DOHH2 (cell line): ENCODE results near the gene CBFA2T3.

Experiments
- H3F3A ChIP-seq: fragments of 200-600 bp; sonication (generic), shearing (Covaris generic); 2 replicates; pipeline ENCODE4 v1.6.0; 2016; ENCODE audit warnings: antibody characterized with exemption, mild to moderate bottlenecking; ENCODE audit not compliant: control insufficient read depth, insufficient read depth
- H3K27ac ChIP-seq: fragments of 200-600 bp; sonication (generic); 2 replicates; pipeline ENCODE4 v1.5.1; 2014; ENCODE audit warnings: low read depth, mild to moderate bottlenecking, low read length, moderate library complexity
- H3K27me3 ChIP-seq: fragments of 200-600 bp; sonication (generic); 2 replicates; pipeline ENCODE4 v1.6.1; 2014; ENCODE audit warnings: mild to moderate bottlenecking, low read length, mixed read lengths; ENCODE audit not compliant: control insufficient read depth
- H3K36me3 ChIP-seq: fragments of 200-600 bp; sonication (generic); 2 replicates; pipeline ENCODE4 v1.6.1; 2014; ENCODE audit warnings: mild to moderate bottlenecking, low read length, moderate library complexity, mixed read lengths; ENCODE audit not compliant: control insufficient read depth
- H3K4me1 ChIP-seq: fragments of 200-600 bp; sonication (generic); 2 replicates; pipeline ENCODE4 v1.6.1; 2014; ENCODE audit warnings: mild to moderate bottlenecking, low read length, mixed read lengths; ENCODE audit not compliant: control insufficient read depth
- H3K4me2 ChIP-seq: fragments of 200-600 bp; sonication (generic); 2 replicates; pipeline ENCODE4 v1.6.0; 2014; ENCODE audit warnings: mild to moderate bottlenecking, low read length, moderate library complexity
- H3K4me3 ChIP-seq: fragments of 200-600 bp; sonication (generic); 2 replicates; pipeline ENCODE4 v1.5.1; 2014; ENCODE audit warnings: mild to moderate bottlenecking, low read length, mixed read lengths
- H3K79me2 ChIP-seq: fragments of 200-600 bp; sonication (generic); 2 replicates; pipeline ENCODE4 v1.6.1; 2014; ENCODE audit warnings: mild to moderate bottlenecking, low read length, mixed read lengths; ENCODE audit not compliant: control insufficient read depth
- H3K9me2 ChIP-seq: fragments of 200-600 bp; sonication (generic); replicated peaks from 2 replicates; pipeline ENCODE4 v1.6.1; 2014; ENCODE audit warnings: mild to moderate bottlenecking, low read length, mixed read lengths; ENCODE audit not compliant: control insufficient read depth
- H3K9me3 ChIP-seq: fragments of 200-600 bp; sonication (generic); 2 replicates; pipeline ENCODE4 v1.6.1; 2014; ENCODE audit warnings: antibody characterized with exemption, low read length, mixed read lengths; ENCODE audit not compliant: control insufficient read depth, insufficient read depth
- H4K20me1 ChIP-seq: fragments of 200-600 bp; sonication (generic); 2 replicates; pipeline ENCODE4 v1.6.0; 2014; ENCODE audit warnings: low read depth, mild to moderate bottlenecking, antibody characterized with exemption, low read length, moderate library complexity; ENCODE audit not compliant: control insufficient read depth, insufficient read depth
- EZH2phosphoT487 ChIP-seq: fragments of 200-600 bp; sonication (generic); IDR thresholded peaks from 2 replicates; pipeline ENCODE4 v1.6.1; 2017; ENCODE audit warnings: borderline replicate concordance, mild to moderate bottlenecking, antibody characterized with exemption, low read length, moderate library complexity, mixed read lengths
- TF ChIP-seq, protein P1 (sequence below): fragments of 200-600 bp; sonication (generic); IDR thresholded peaks from one replicate; pipeline ENCODE4 v1.5.1; 2014; ENCODE audit warnings: antibody characterized with exemption, mild to moderate bottlenecking, low read depth, low read length; ENCODE audit not compliant: poor library complexity, severe bottlenecking

CBFA2T3 gene

DNA sequence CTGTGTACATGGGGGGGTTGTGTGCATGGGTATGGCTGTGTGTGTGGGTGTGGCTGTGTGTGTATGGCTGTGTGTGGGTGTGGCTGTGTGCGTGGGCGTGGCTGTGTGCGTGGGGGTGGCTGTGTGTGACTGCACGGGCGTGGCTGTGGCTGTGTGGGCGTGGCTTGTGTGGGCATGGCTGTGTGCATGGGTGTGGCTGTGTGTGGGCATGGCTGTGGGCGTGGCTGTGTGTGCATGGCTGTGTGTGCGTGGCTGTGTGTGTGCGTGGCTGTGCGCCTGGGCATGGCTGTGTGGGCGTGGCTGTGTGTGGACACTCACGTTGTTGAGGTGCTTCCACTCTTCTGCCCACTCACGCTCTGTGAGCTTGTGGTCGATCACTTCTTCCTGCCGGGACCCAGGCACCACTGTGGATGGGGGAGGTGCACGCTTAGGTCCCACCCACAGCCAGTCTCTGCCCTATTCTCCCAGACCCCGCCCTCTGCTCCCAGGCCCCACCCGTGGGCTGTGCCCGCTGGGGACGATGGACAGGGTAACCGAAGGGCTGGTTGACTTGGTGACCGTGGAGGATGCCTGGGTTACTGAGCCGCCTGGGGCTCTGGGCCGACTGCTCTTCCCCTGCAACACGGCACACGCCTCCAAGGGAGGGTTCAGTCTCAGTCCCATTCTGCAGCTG is 94.5 kb downstream of the CBFA2T3 start:
- H3K4me1 ChIP-seq, result no peaks in the 10 kb centered on the region
- H3K36me3 ChIP-seq, result peaks cover 82% of the 10 kb centered on the region
- H3K9me2 ChIP-seq, result no peaks in the 10 kb centered on the region
- no peak overlapping the region for H3K4me2 ChIP-seq
- no peaks in the 10 kb centered on the region for H3F3A ChIP-seq
- no peak for TF ChIP-seq EZH2phosphoT487
- TF ChIP-seq, protein P1, sequence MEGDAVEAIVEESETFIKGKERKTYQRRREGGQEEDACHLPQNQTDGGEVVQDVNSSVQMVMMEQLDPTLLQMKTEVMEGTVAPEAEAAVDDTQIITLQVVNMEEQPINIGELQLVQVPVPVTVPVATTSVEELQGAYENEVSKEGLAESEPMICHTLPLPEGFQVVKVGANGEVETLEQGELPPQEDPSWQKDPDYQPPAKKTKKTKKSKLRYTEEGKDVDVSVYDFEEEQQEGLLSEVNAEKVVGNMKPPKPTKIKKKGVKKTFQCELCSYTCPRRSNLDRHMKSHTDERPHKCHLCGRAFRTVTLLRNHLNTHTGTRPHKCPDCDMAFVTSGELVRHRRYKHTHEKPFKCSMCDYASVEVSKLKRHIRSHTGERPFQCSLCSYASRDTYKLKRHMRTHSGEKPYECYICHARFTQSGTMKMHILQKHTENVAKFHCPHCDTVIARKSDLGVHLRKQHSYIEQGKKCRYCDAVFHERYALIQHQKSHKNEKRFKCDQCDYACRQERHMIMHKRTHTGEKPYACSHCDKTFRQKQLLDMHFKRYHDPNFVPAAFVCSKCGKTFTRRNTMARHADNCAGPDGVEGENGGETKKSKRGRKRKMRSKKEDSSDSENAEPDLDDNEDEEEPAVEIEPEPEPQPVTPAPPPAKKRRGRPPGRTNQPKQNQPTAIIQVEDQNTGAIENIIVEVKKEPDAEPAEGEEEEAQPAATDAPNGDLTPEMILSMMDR, result no peak
- no peak overlapping the region for H3K27ac ChIP-seq
- H3K27me3 ChIP-seq, result no peaks in the 10 kb centered on the region
- H3K79me2 ChIP-seq, result no peaks in the 10 kb centered on the region
- no peaks in the 10 kb centered on the region for H4K20me1 ChIP-seq
- no peaks in the 10 kb centered on the region for H3K9me3 ChIP-seq
- H3K4me3 ChIP-seq, result no peak overlapping the region

DNA sequence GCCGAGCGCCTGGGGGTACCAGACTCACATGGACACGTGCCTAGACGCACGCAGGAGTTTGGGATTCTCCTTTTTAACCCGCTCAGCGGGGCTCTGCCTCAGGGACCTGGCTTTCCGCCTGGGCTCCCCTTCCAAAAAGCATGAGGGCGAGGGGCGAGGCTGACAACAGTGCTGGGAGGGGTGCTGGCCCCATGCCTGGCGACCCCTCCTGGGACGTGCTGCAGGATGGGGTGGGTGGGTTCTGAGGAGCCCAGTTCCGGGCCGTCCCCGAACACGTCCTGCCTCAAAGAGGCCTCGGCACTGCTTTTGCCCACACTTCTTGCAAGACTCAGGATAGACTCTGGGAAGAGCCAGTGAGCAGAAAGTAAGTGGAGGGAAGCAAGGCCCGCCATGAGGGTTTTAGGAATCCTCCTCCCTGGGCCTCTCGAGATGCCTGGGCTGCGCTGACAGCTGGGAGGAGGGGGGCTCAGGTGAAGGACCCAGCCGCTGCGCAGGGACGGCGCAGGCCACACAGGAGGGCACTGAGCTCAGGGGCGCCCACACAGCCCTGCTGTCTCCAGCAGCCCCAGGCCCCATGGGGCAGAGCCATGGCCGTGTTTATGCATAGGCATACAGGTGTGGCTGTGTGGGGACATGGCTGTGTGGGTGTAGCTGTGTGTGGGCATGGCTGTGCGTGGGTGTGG is 95.2 kb downstream of the CBFA2T3 start:
- no peaks in the 10 kb centered on the region for H3K9me3 ChIP-seq
- TF ChIP-seq EZH2phosphoT487, result no peak
- TF ChIP-seq, protein P1, result no peak
- H3K4me3 ChIP-seq, result no peak overlapping the region
- no peaks in the 10 kb centered on the region for H3K79me2 ChIP-seq
- H4K20me1 ChIP-seq, result no peaks in the 10 kb centered on the region
- no peak overlapping the region for H3K27ac ChIP-seq
- H3K27me3 ChIP-seq, result no peaks in the 10 kb centered on the region
- H3K9me2 ChIP-seq, result no peaks in the 10 kb centered on the region
- H3K36me3 ChIP-seq, result peaks cover 82% of the 10 kb centered on the region
- H3F3A ChIP-seq, result no peaks in the 10 kb centered on the region
- H3K4me1 ChIP-seq, result no peaks in the 10 kb centered on the region
- H3K4me2 ChIP-seq, result no peak overlapping the region

DNA sequence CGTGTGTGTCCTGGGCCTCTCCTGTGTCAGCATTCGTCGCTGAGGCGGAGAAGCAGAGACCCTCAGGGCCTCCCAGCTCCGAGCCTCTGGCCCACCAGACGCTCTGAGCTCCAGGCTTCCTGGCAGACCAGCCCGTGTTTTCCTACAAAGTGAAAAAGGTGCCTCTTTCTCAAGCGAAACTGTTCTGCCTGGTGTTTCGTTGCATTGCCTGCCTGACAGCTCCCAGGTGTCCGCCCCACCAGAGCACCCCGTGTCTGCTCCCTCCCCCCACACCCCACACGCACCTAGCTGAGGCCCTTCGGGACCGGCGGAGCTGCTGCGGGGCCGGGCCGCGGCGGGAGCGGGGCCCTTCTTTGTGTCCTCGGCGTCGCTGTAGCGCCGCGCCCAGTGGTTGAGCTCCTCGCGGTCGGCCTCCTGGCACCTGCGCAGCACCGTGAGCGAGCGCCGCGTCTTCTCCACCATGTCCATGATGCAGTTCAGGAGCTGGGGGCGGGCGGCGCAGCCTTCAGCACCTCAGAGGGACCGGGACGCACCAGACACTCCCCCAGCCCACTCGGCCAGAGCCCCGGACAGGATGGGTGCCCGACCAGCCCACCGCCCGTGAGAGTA is 95.9 kb downstream of the CBFA2T3 start:
- TF ChIP-seq EZH2phosphoT487, result no peak
- TF ChIP-seq, protein P1, result no peak
- Histone ChIP-seq H3K79me2 (no peaks in the 10 kb centered on the region), H4K20me1 (no peaks in the 10 kb centered on the region), H3K36me3 (peaks cover 84% of the 10 kb centered on the region), H3F3A (peaks cover under 1% of the 10 kb centered on the region; the same call in 1 of the 2 replicates), H3K27ac (no peak overlapping the region), H3K4me1 (no peaks in the 10 kb centered on the region), H3K27me3 (no peaks in the 10 kb centered on the region), H3K9me2 (no peaks in the 10 kb centered on the region), H3K9me3 (no peaks in the 10 kb centered on the region), H3K4me3 (no peak overlapping the region), H3K4me2 (no peak overlapping the region)
